Stimulated activated CD8-positive, alpha-beta memory T cell treated with anti-CD3 and anti-CD28 coated beads, Interleukin-7, amount 100 ng/mL, for 1 hour (primary cell): Measurements from ENCODE around the gene POLR3F.
A peak's percentile ranks its signal among the peaks of the same experiment; 100 is the strongest.
"Not testable (repeated sequence)": the region's sequence is repeated elsewhere in the genome, so short reads cannot be mapped to it uniquely, and the experiment has no call there.

Experiments used
- DNase-seq, 2 donors: peaks; one replicate each; pipeline ENCODE4 v3.0.0-alpha.2; 2020; ENCODE audit warnings: low read depth in 2 of 2

The POLR3F gene

GRCh38 chr20:18504479-18505060 lies 37.4 kb downstream of the POLR3F start:
- DNase-seq = no peak

DNA sequence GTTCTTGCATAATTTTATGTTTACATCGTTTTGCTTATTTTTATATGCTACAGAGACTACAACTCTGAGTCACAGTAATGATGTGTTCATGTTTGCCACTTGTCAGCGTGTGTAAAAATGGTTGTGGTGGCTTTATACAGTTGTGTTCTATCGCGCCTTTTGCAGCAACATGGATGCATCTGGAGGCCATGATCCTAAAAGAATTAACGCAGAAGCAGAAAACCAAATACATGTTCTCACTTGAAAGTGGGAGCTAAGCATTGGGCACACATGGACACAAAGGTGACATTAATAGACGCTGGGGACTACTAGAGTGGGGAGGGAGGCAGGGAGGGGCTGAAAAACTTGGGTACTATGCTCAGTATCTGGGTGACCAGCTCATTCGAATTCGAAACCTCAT lies 39.6 kb downstream of the POLR3F start:
- DNase-seq = no peak

- peak; percentile 95 for DNase-seq
Measured at GRCh38 chr20:18507218-18508191, 40.3 kb downstream of the POLR3F start, which contains the start of gene SEC23B. Gene SEC23B, plus strand, starts transcription at chr20:18507940. Its CDS starts 2,896 bp downstream, at chr20:18510836.

- no peak for DNase-seq
Measured at GRCh38 chr20:18511571-18511970, 44.4 kb downstream of the POLR3F start.

DNA sequence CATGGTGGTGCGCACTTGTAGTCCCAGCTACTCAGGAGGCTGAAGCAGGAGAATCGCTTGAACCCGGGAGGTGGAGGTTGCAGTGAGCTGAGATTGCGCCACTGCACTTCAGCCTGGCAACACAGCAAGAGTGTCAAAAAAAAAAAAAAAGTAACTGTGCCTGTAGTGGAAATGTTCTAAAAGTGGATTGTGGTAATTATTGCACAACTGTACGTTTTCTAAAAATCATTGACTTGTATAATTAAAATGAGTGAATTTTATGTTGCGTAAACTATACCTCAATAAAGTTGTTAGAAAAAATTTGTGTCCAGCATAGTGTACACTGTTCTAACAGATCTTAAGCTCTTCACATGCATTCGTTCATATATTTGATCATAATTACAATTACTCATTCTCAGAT lies 46.0 kb downstream of the POLR3F start:
- DNase-seq = no peak

DNA sequence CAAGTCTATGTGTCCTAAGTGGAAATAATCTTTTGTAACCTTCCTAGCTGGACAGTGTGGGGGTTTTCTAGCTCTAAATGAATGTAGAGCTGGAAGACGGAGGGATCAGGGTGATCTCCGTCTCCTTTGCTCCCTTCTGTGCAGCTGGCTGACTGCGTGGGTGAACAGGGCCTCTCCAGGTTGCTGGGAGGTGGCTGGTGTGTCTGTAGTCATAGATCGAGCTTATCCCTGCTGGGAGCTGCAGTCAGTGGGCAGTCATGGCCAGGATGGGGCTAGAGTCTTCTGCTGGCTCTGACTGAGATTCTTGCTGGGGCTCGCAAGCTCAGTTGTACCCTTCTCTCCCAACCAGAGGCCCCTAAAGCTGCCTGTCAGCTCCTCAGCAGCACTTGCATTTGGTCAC lies 46.9 kb downstream of the POLR3F start:
- DNase-seq = no peak

DNA sequence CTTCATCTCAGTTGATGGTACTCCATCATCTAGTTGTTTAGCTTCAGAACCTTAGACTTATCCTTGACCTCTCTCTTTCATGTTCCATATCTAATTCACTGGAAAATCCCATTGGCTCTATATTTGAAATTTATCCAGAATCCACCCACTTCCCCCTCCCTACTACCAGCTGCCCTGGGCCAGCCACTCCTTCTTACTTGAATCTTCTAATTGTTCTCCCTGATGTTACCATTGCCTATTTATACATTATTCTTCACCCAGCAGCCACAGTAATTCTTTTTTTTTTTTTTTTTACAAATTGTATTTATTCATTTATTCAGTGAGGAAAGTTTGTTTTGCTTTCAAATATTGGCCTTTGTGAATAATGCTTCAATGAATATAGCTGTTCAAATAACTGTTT lies 48.8 kb downstream of the POLR3F start:
- no peak for DNase-seq

DNA sequence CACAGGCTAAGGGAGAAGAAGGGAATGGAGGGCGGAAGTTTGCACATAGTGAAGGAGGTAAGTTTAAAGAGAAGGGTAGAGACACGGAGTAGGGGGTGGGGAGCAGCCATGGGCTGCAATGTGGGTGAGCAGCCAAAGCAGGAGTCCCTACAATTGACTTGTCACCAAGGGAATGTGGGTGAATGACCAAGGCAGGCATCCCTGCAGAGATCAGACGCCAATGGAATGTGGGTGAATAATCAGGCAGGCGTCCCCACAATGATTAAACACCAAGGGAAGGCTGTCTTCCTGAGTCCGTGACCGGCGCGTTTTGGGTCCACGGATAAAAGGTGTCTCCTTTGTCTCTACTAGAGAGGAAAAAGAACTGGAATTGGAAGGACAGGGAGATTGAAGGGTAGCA lies 54.9 kb downstream of the POLR3F start:
- DNase-seq = not testable (repeated sequence)

- no peak for DNase-seq
Measured at GRCh38 chr20:18523066-18523465, 55.9 kb downstream of the POLR3F start.

- DNase-seq = no peak
Measured at GRCh38 chr20:18524646-18525045, 57.5 kb downstream of the POLR3F start.

GRCh38 chr20:18526761-18527160 lies 59.6 kb downstream of the POLR3F start:
- DNase-seq = not testable (repeated sequence)

GRCh38 chr20:18527339-18527738 lies 60.1 kb downstream of the POLR3F start:
- no peak for DNase-seq

- DNase-seq = no peak
Measured at GRCh38 chr20:18527836-18528235, 60.6 kb downstream of the POLR3F start.

- DNase-seq = no peak
Measured at GRCh38 chr20:18529041-18529440, 61.9 kb downstream of the POLR3F start.

- no peak for DNase-seq
Measured at GRCh38 chr20:18532626-18533025, 65.4 kb downstream of the POLR3F start.

- no peak for DNase-seq
Measured at GRCh38 chr20:18533491-18533890, 66.3 kb downstream of the POLR3F start.

DNA sequence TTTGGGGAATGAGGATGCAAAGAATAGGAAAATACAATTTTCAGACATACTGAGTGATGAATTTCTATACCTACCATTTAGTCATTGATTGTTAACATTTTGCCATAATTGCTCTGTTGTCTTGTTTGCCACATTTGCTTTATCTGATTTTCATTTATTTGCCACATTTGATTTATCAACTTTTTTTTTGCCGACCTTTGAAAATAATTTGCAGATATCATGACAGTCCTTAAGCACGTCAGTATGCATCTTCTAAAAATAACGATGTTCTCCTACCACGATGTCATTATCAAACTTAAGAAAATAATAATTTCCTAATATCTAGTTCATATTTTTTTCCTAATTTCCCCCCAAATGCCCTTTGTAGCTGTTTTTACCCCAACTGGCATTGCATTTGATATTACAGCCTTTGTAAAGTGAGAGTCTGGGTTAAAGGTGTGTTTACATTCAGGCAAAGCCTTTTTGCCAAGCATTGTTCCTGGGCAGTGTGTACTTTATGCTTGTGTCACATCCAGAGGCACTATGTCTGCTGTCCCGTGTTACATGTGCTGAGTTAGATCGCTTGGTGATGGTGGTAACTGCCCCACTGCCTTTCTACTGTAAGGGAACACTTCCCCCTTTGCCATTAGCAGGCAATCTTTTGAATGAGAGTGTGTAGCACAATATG lies 66.9 kb downstream of the POLR3F start:
- DNase-seq = no peak
